Stimulated activated naive CD8-positive, alpha-beta T cell treated with anti-CD3 and anti-CD28 coated beads, Interleukin-15, amount 100 ng/mL, for 72 hours (primary cell): Measurements from ENCODE around the gene CBFA2T2.
A peak's percentile ranks its signal among the peaks of the same experiment; 100 is the strongest.
"Not testable (repeated sequence)": the region's sequence is repeated elsewhere in the genome, so short reads cannot be mapped to it uniquely, and the experiment has no call there.

ENCODE experiments used
- ATAC-seq: fragments of 150-1000 bp; cut with Tn5 transposase; 2 replicates; pipeline ENCODE4 v1.10.0; 2021; ENCODE audit warnings: mild to moderate bottlenecking, moderate library complexity
- DNase-seq, 2 donors: peaks; one replicate each; pipeline ENCODE4 v3.0.0; 2021 to 2022
- H3K27ac Mint-ChIP-seq, 2 donors: one replicate each; pipeline ENCODE4 v1.8.0; 2022; ENCODE audit warnings: mild to moderate bottlenecking in 2 of 2, mixed read lengths in 2 of 2, moderate library complexity in 2 of 2
- H3K27me3 Mint-ChIP-seq: one replicate; pipeline ENCODE4 v1.8.0; 2022; ENCODE audit warnings: mixed read lengths
- H3K4me1 Mint-ChIP-seq: one replicate; pipeline ENCODE4 v1.8.0; 2022; ENCODE audit warnings: mild to moderate bottlenecking, mixed read lengths
- H3K4me3 Mint-ChIP-seq, 2 donors: one replicate each; pipeline ENCODE4 v1.8.0; 2022; ENCODE audit warnings: mild to moderate bottlenecking in 2 of 2, mixed read lengths in 2 of 2, moderate library complexity in 1 of 2
- H3K9me3 Mint-ChIP-seq, 2 donors: one replicate each; pipeline ENCODE4 v1.8.0; 2022; ENCODE audit warnings: mixed read lengths in 2 of 2

The CBFA2T2 gene

GRCh38 chr20:33490023-33490933 lies at the start of gene CBFA2T2:
Gene CBFA2T2 (plus strand): TSS chr20:33490096. CDS start chr20:33490268, 172 bp downstream.
- no peaks in the 10 kb centered on the region for H3K27me3 Mint-ChIP-seq
- H3K9me3 Mint-ChIP-seq = no peaks in the 10 kb centered on the region
- ATAC-seq (peak; percentile 72), DNase-seq (no peak)
- H3K27ac Mint-ChIP-seq = peak within 1 kb of the TSS; percentile 65 to 97
- peak within 1 kb of the TSS; percentile 87 to 89 for H3K4me3 Mint-ChIP-seq
- H3K4me1 Mint-ChIP-seq = no peaks in the 10 kb centered on the region

- not testable (repeated sequence) for DNase-seq, H3K4me3 Mint-ChIP-seq, ATAC-seq, H3K9me3 Mint-ChIP-seq, H3K27ac Mint-ChIP-seq
- Mint-ChIP-seq H3K4me1 (peaks cover 23% of the 10 kb centered on the region), H3K27me3 (peaks cover 16% of the 10 kb centered on the region)
Observed at GRCh38 chr20:33440562-33440961, 49.3 kb upstream of the CBFA2T2 start.

GRCh38 chr20:33441142-33441955 lies 48.5 kb upstream of the CBFA2T2 start:
- H3K9me3 Mint-ChIP-seq = no peaks in the 10 kb centered on the region
- H3K27ac Mint-ChIP-seq = no peak overlapping the region
- H3K27me3 Mint-ChIP-seq = peaks cover 16% of the 10 kb centered on the region
- DNase-seq (no peak), ATAC-seq (no peak)
- no peak overlapping the region for H3K4me3 Mint-ChIP-seq
- H3K4me1 Mint-ChIP-seq = peaks cover 23% of the 10 kb centered on the region

- H3K4me1 Mint-ChIP-seq = peaks cover 23% of the 10 kb centered on the region
- peaks cover 16% of the 10 kb centered on the region for H3K27me3 Mint-ChIP-seq
- no peak overlapping the region for H3K27ac Mint-ChIP-seq
- DNase-seq (peak in 1 of 2 donors; percentile 1), ATAC-seq (no peak)
- H3K9me3 Mint-ChIP-seq = no peaks in the 10 kb centered on the region
- H3K4me3 Mint-ChIP-seq = peak overlapping the region; percentile 65 to 79
Observed at GRCh38 chr20:33442136-33443005, 47.5 kb upstream of the CBFA2T2 start.

- DNase-seq (peak in 1 of 2 donors; percentile 24), ATAC-seq (peak; percentile 41)
- peak overlapping the region in 1 of 2 donors; percentile 66 for H3K27ac Mint-ChIP-seq
- peaks cover 16% of the 10 kb centered on the region for H3K27me3 Mint-ChIP-seq
- H3K9me3 Mint-ChIP-seq = no peaks in the 10 kb centered on the region
- peaks cover 23% of the 10 kb centered on the region for H3K4me1 Mint-ChIP-seq
- H3K4me3 Mint-ChIP-seq = peak overlapping the region; percentile 65 to 79
Observed at GRCh38 chr20:33443006-33443511, 46.8 kb upstream of the CBFA2T2 start.

- peaks cover 23% of the 10 kb centered on the region for H3K4me1 Mint-ChIP-seq
- H3K27ac Mint-ChIP-seq = peak within 1 kb of the TSS; percentile 66 to 89
- DNase-seq (peak; percentile 82), ATAC-seq (peak; percentile 89)
- H3K9me3 Mint-ChIP-seq = peaks cover 4 to 5% of the 10 kb centered on the region in 2 donors
- H3K27me3 Mint-ChIP-seq = peaks cover 16% of the 10 kb centered on the region
- H3K4me3 Mint-ChIP-seq = peak within 1 kb of the TSS; percentile 92 to 95
Observed at GRCh38 chr20:33443512-33444239, 46.2 kb upstream of the CBFA2T2 start, which contains the start of gene SNTA1. Gene SNTA1 (minus strand): TSS chr20:33443763. CDS start chr20:33443620, 143 bp downstream.

GRCh38 chr20:33444797-33445560 lies 44.9 kb upstream of the CBFA2T2 start:
- H3K27ac Mint-ChIP-seq = no peak overlapping the region
- DNase-seq (peak; percentile 15 to 37), ATAC-seq (peak; percentile 46)
- peaks cover 23% of the 10 kb centered on the region for H3K4me1 Mint-ChIP-seq
- peaks cover 16% of the 10 kb centered on the region for H3K27me3 Mint-ChIP-seq
- H3K4me3 Mint-ChIP-seq = peak overlapping the region; percentile 92 to 95
- peaks cover 5 to 8% of the 10 kb centered on the region in 2 donors for H3K9me3 Mint-ChIP-seq

- H3K4me1 Mint-ChIP-seq = peaks cover 23% of the 10 kb centered on the region
- H3K27me3 Mint-ChIP-seq = peaks cover 16% of the 10 kb centered on the region
- no peak overlapping the region for H3K4me3 Mint-ChIP-seq
- DNase-seq (no peak), ATAC-seq (no peak)
- H3K9me3 Mint-ChIP-seq = peaks cover 5 to 8% of the 10 kb centered on the region in 2 donors
- H3K27ac Mint-ChIP-seq = no peak overlapping the region
Observed at GRCh38 chr20:33445881-33446625, 43.8 kb upstream of the CBFA2T2 start.

- Mint-ChIP-seq H3K4me1 (no peaks in the 10 kb centered on the region), H3K9me3 (peaks cover 5 to 8% of the 10 kb centered on the region in 2 donors), H3K27me3 (no peaks in the 10 kb centered on the region), H3K27ac (no peak overlapping the region), H3K4me3 (no peak overlapping the region)
- no peak for DNase-seq
- no peak for ATAC-seq
Observed at GRCh38 chr20:33450867-33451266, 39.0 kb upstream of the CBFA2T2 start.

- not testable (repeated sequence) for H3K4me3 Mint-ChIP-seq, H3K27ac Mint-ChIP-seq, H3K9me3 Mint-ChIP-seq, H3K27me3 Mint-ChIP-seq, H3K4me1 Mint-ChIP-seq
- ATAC-seq = peak; percentile 86
- peak; percentile 73 to 77 for DNase-seq
Observed at GRCh38 chr20:33456916-33457642, 32.8 kb upstream of the CBFA2T2 start.

- no peak for ATAC-seq
- no peak for DNase-seq
- H3K4me3 Mint-ChIP-seq = no peak overlapping the region
- H3K4me1 Mint-ChIP-seq = no peaks in the 10 kb centered on the region
- no peaks in the 10 kb centered on the region for H3K27me3 Mint-ChIP-seq
- no peak overlapping the region for H3K27ac Mint-ChIP-seq
- H3K9me3 Mint-ChIP-seq = no peaks in the 10 kb centered on the region
Observed at GRCh38 chr20:33459599-33459998, 30.3 kb upstream of the CBFA2T2 start.

- no peak overlapping the region for H3K4me3 Mint-ChIP-seq
- H3K9me3 Mint-ChIP-seq = no peaks in the 10 kb centered on the region
- H3K4me1 Mint-ChIP-seq = no peaks in the 10 kb centered on the region
- H3K27me3 Mint-ChIP-seq = no peaks in the 10 kb centered on the region
- DNase-seq = no peak
- ATAC-seq = no peak
- H3K27ac Mint-ChIP-seq = no peak overlapping the region
Observed at GRCh38 chr20:33460711-33461110, 29.2 kb upstream of the CBFA2T2 start.
